Measurements from ENCODE around the gene BTG4. TPM values are rescaled to one million over a fixed set of nuclear protein-coding genes. Genes with fewer than 3 reads are reported as not detected.
A peak's percentile ranks its signal among the peaks of the same experiment; 100 is the strongest.

Gene BTG4
- total RNA-seq, 1 donor from 2014 or later = 0.50 TPM

- Histone ChIP-seq H3K36me3 (ENCODE audit: insufficient read depth, low read length) (no peaks in the 10 kb centered on the region), H3K4me2 (ENCODE audit: low read length) (no peak overlapping the region), H3K9ac (ENCODE audit: low read length) (no peak overlapping the region), H3K9me3 (ENCODE audit: insufficient read depth, low read depth, low read length) (no peaks in the 10 kb centered on the region), H3K4me1 (ENCODE audit: insufficient read depth, low read length) (peaks cover 6% of the 10 kb centered on the region), H4K20me1 (ENCODE audit: insufficient read depth, low read length) (no peaks in the 10 kb centered on the region), H3K4me3 (ENCODE audit: insufficient read depth, low read depth, low read length) (no peak overlapping the region), H3K27ac (ENCODE audit: low read depth, low read length) (no peak overlapping the region), H3K27me3 (ENCODE audit: insufficient read depth, low read length) (no peaks in the 10 kb centered on the region), H3K79me2 (ENCODE audit: insufficient read depth, low read length) (no peaks in the 10 kb centered on the region), H2AFZ (ENCODE audit: low read depth, low read length) (no peak overlapping the region)
- Mint-ChIP-seq H3K4me3 (ENCODE audit: unreplicated experiment) (no peak overlapping the region), H3K36me3 (ENCODE audit: low read depth, unreplicated experiment) (no peaks in the 10 kb centered on the region), H3K27ac (ENCODE audit: unreplicated experiment) (no peak overlapping the region), H3K4me1 (ENCODE audit: low read depth, unreplicated experiment) (peaks cover 11% of the 10 kb centered on the region), H3K9me3 (ENCODE audit: unreplicated experiment) (no peaks in the 10 kb centered on the region), H3K27me3 (ENCODE audit: low read depth, unreplicated experiment) (peaks cover 19% of the 10 kb centered on the region)
- FAIRE-seq = no peak
- TF ChIP-seq EZH2 (IDR thresholded peaks at IDR 0.05; ENCODE audit: insufficient read depth, low read length) (no peak), CTCF (IDR thresholded peaks at IDR 0.05; ENCODE audit: insufficient read depth, low read depth, low read length) (no peak)
- peak; percentile 20 for DNase-seq (ENCODE audit: low read depth)
These were observed 61.5 kb downstream of the BTG4 start for GRCh38 chr11:111450480-111451320.

DNA sequence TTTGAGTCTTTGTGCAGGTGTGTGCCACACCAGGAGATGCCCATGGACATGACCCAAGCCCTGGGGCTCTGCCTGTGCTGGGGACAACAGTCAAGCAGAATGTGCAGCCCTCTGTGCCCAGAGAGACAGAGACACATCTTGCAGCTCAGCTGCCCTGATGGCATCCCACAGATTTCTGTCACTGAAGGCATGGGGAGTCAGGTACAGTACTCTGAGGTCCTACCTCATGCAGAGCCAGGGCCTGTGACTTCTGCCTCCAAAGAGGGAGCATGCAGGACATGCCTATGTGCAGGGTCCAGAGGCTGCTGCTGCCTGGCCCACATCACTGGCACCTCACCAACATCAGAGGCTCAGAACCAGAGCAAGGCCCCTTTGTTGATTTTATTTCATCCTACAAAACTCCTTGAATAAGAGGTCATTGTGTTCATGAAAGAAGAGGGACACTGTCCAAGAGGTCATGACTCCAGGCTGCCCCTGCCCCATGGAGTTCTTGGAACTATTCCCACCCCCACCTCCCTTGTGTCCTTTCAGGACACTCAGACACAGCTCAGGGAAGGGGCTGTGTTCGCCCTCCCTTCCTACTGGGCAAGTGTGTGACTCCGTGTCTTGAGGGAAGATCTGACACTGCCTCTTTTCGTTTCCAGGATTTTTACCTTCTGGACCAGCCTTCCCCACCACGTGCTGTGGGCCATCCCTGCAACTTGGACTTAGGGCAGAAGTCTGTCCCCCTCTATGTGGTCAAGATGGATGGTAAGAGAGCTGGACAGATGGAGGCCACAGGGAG, 62.3 kb downstream of the BTG4 start:
- H3K4me1 ChIP-seq (ENCODE audit: insufficient read depth, low read length) = peaks cover 6% of the 10 kb centered on the region
- no peaks in the 10 kb centered on the region for H3K79me2 ChIP-seq (ENCODE audit: insufficient read depth, low read length)
- FAIRE-seq = no peak
- TF ChIP-seq EZH2 (IDR thresholded peaks at IDR 0.05; ENCODE audit: insufficient read depth, low read length) = no peak
- no peak for TF ChIP-seq CTCF (IDR thresholded peaks at IDR 0.05; ENCODE audit: insufficient read depth, low read depth, low read length)
- Mint-ChIP-seq H3K27ac (ENCODE audit: unreplicated experiment) (no peak overlapping the region), H3K4me1 (ENCODE audit: low read depth, unreplicated experiment) (peaks cover 11% of the 10 kb centered on the region), H3K36me3 (ENCODE audit: low read depth, unreplicated experiment) (no peaks in the 10 kb centered on the region), H3K9me3 (ENCODE audit: unreplicated experiment) (no peaks in the 10 kb centered on the region), H3K4me3 (ENCODE audit: unreplicated experiment) (no peak overlapping the region), H3K27me3 (ENCODE audit: low read depth, unreplicated experiment) (peaks cover 19% of the 10 kb centered on the region)
- no peak overlapping the region for H3K9ac ChIP-seq (ENCODE audit: low read length)
- no peak overlapping the region for H3K4me3 ChIP-seq (ENCODE audit: insufficient read depth, low read depth, low read length)
- H3K27me3 ChIP-seq (ENCODE audit: insufficient read depth, low read length) = no peaks in the 10 kb centered on the region
- no peak overlapping the region for H3K4me2 ChIP-seq (ENCODE audit: low read length)
- DNase-seq (ENCODE audit: low read depth) = no peak
- H2AFZ ChIP-seq (ENCODE audit: low read depth, low read length) = no peak overlapping the region
- H4K20me1 ChIP-seq (ENCODE audit: insufficient read depth, low read length) = no peaks in the 10 kb centered on the region
- no peaks in the 10 kb centered on the region for H3K9me3 ChIP-seq (ENCODE audit: insufficient read depth, low read depth, low read length)
- H3K27ac ChIP-seq (ENCODE audit: low read depth, low read length) = no peak overlapping the region
- no peaks in the 10 kb centered on the region for H3K36me3 ChIP-seq (ENCODE audit: insufficient read depth, low read length)
